HepG2 (cell line): ENCODE results near the gene NUP214. TPM values are rescaled to one million over a fixed set of nuclear protein-coding genes. Genes with fewer than 3 reads are reported as not detected.

Experiments used
- ATAC-seq: fragments of 200-7000 bp; cut with Tn5 transposase; 3 replicates; pipeline ENCODE4 v1.9.1; 2020; ENCODE audit warnings: mild to moderate bottlenecking, moderate library complexity
- BruUV-seq: library from RNA; stranded (reverse); fragments of 400-500 nt; replicated peaks from 2 replicates; lab custom pipeline; 2021; lab: Mats Ljungman, UMichigan
- CTCF ChIA-PET: fragments of 300-600 bp; formaldehyde crosslinking; extraction: SDS; loops from one replicate; lab custom pipeline; 2021; ENCODE audit warnings: low total read pairs, inconsistent platforms, low intra/inter-chr PET ratio; lab: Yijun Ruan, JAX
- POLR2A ChIA-PET: fragments of 350-600 bp; sonication (Branson Sonifier 250); formaldehyde crosslinking; loops from one replicate; lab custom pipeline; 2020; ENCODE audit warnings: antibody characterized with exemption, inconsistent platforms; lab: Yijun Ruan, JAX
- DNase-seq: peaks from one replicate; pipeline ENCODE4 v3.0.0-alpha.2; 2015; ENCODE audit warnings: low spot score
- FAIRE-seq: peaks from 3 replicates; lab custom pipeline; 2011; peaks lifted over from hg19 to GRCh38; lab: Jason Lieb, UNC
- H2AFZ ChIP-seq: one replicate; pipeline ENCODE4 v1.6.1; 2011; ENCODE audit warnings: low read length, inconsistent platforms
- H3K27ac ChIP-seq: fragments of 300-600 bp; 3 replicates; pipeline ENCODE4 v1.8.0; 2011; ENCODE audit warnings: mixed run types, mild to moderate bottlenecking, mixed read lengths, low read length, inconsistent platforms; ENCODE audit not compliant: insufficient read depth; ENCODE audit errors: extremely low read length
- H3K27me3 ChIP-seq, 2 experiments: fragments of 200-600 bp in 1 of 2; 2 replicates in 1 of 2; 3 replicates in 1 of 2; pipeline versions ENCODE4 v1.6.0 to v1.8.0; 2011; ENCODE audit warnings: low read length in 2 of 2, mild to moderate bottlenecking in 2 of 2, moderate library complexity in 2 of 2, inconsistent platforms in 1 of 2; ENCODE audit not compliant: insufficient read depth in 2 of 2, control insufficient read depth in 1 of 2
- H3K36me3 ChIP-seq, 2 experiments: fragments of 200-600 bp in 1 of 2; replicated peaks in 1 of 2; 2 replicates in 1 of 2; 3 replicates in 1 of 2; pipeline versions ENCODE4 v1.5.1 to v1.8.0; 2011; ENCODE audit warnings: low read length in 2 of 2, inconsistent platforms in 1 of 2; ENCODE audit not compliant: insufficient read depth in 2 of 2, control insufficient read depth in 1 of 2
- H3K4me1 ChIP-seq: 2 replicates; pipeline ENCODE4 v1.5.1; 2012; ENCODE audit warnings: low read length, inconsistent platforms; ENCODE audit not compliant: insufficient read depth
- H3K4me2 ChIP-seq: 2 replicates; pipeline ENCODE4 v1.6.0; 2011; ENCODE audit warnings: low read depth, low read length, inconsistent platforms
- H3K4me3 ChIP-seq, 3 experiments: fragments of 200-600 bp in 1 of 3; sonication (generic), shearing (Covaris generic) in 1 of 3; replicated peaks in 1 of 3; 2 replicates each; pipeline ENCODE4 v1.5.1; 2011 to 2016; ENCODE audit warnings: low read length in 3 of 3, inconsistent platforms in 2 of 3, low read depth in 2 of 3, mild to moderate bottlenecking in 2 of 3, control low read depth in 1 of 3, mixed read lengths in 1 of 3; ENCODE audit not compliant: insufficient read depth in 1 of 3
- H3K79me2 ChIP-seq: one replicate; pipeline ENCODE4 v1.6.1; 2011; ENCODE audit warnings: low read length, inconsistent platforms; ENCODE audit not compliant: insufficient read depth
- H3K9ac ChIP-seq: 2 replicates; pipeline ENCODE4 v1.6.0; 2011; ENCODE audit warnings: mild to moderate bottlenecking, low read depth, low read length, inconsistent platforms; ENCODE audit not compliant: insufficient read depth
- H3K9me3 ChIP-seq: 2 replicates; pipeline ENCODE4 v1.5.1; 2012; ENCODE audit warnings: mild to moderate bottlenecking, low read length
- H4K20me1 ChIP-seq: 2 replicates; pipeline ENCODE4 v1.6.0; 2011; ENCODE audit warnings: inconsistent platforms, mild to moderate bottlenecking, low read length, moderate library complexity; ENCODE audit not compliant: insufficient read depth
- ARNT2 ChIP-seq: sonication (generic); formaldehyde crosslinking; IDR thresholded peaks from 2 replicates; pipeline ENCODE4 v1.8.0; 2022; ENCODE audit warnings: mild to moderate bottlenecking, low read depth, missing genetic modification reagents, moderate library complexity
- HNF4A ChIP-seq: sonication (generic); formaldehyde crosslinking; IDR thresholded peaks from 2 replicates; pipeline ENCODE4 v1.4.0; 2020; ENCODE audit warnings: missing genetic modification reagents
- MED8 ChIP-seq: sonication (generic); formaldehyde crosslinking; IDR thresholded peaks from 2 replicates; pipeline ENCODE4 v1.8.1; 2023; ENCODE audit warnings: mild to moderate bottlenecking, missing genetic modification reagents; ENCODE audit not compliant: insufficient replicate concordance
- MLLT10 ChIP-seq: sonication (generic); formaldehyde crosslinking; IDR thresholded peaks from 2 replicates; pipeline ENCODE4 v1.4.0; 2020; ENCODE audit warnings: missing genetic modification reagents
- SOX6 ChIP-seq, 2 experiments: fragments of 450-650 bp in 1 of 2; sonication (generic) in 1 of 2; formaldehyde crosslinking in 1 of 2; IDR thresholded peaks; 2 replicates each; pipeline versions ENCODE4 v1.4.0 to v1.6.1; 2017 to 2020; ENCODE audit warnings: antibody characterized with exemption in 1 of 2, mild to moderate bottlenecking in 1 of 2, missing genetic modification reagents in 1 of 2
- TCF12 ChIP-seq, 2 experiments: fragments of 450-650 bp in 1 of 2; sonication (generic) in 1 of 2; formaldehyde crosslinking in 1 of 2; IDR thresholded peaks; 2 replicates each; pipeline versions ENCODE4 v1.6.1 to v1.8.0; 2017 to 2022; ENCODE audit warnings: antibody characterized with exemption in 1 of 2, mild to moderate bottlenecking in 1 of 2, missing genetic modification reagents in 1 of 2, moderate library complexity in 1 of 2
- ZNF256 ChIP-seq: sonication (generic); formaldehyde crosslinking; conservative IDR thresholded peaks from 2 replicates; pipeline ENCODE4 v1.4.0; 2020; ENCODE audit warnings: missing genetic modification reagents
- ZNF329 ChIP-seq: sonication (generic); formaldehyde crosslinking; IDR thresholded peaks from 2 replicates; pipeline ENCODE4 v1.9.0; 2021; ENCODE audit warnings: low read depth, mild to moderate bottlenecking, missing genetic modification reagents
- ZNF891 ChIP-seq: sonication (generic); formaldehyde crosslinking; IDR thresholded peaks from 2 replicates; pipeline ENCODE4 v1.5.0; 2020; ENCODE audit warnings: mild to moderate bottlenecking, missing genetic modification reagents
- ZSCAN31 ChIP-seq: sonication (generic); formaldehyde crosslinking; IDR thresholded peaks from 2 replicates; pipeline ENCODE4 v1.5.0; 2020; ENCODE audit warnings: low read depth, mild to moderate bottlenecking, missing genetic modification reagents
- WGBS: methylation state at CpG from one replicate; pipeline ENCODE4 v1.1.6; 2017; ENCODE audit warnings: low lambda C conversion rate; 5-methylcytosine and 5-hydroxymethylcytosine counted together
- in situ Hi-C: cut with HindIII; loops from 2 replicates; pipeline ENCODE4 v1.10.0; 2017; ENCODE audit warnings: low pct_unique_long_range_greater_than_20kb; ENCODE audit not compliant: extremely low pct_ligation_motif_present
- intact Hi-C: fragments of 100-400 bp; cut with micrococcal nuclease; formaldehyde crosslinking; loops from one replicate; pipeline ENCODE4 v1.10.0; 2022; ENCODE audit not compliant: unreplicated experiment
- polyA plus RNA-seq, 8 experiments: library from polyadenylated mRNA; depleted of rRNA in 3 of 8; stranded (reverse) in 7 of 8; unstranded in 1 of 8; fragments of >200 nt; fragmentation: Illumina TruSeq in 4 of 8; extraction: Trizol in 4 of 8; gene quantifications; 2 replicates each; pipeline versions ENCODE4 v1.2.1 to v1.2.3, GENCODE V29; 2011 to 2016; ENCODE audit warnings: low read depth in 4 of 8, missing spikeins in 1 of 8, mixed read lengths in 1 of 8; ENCODE audit not compliant: insufficient read depth in 1 of 8
- total RNA-seq, 5 experiments: library from RNA; depleted of rRNA; stranded (reverse); fragments of >200 nt; fragmentation: Illumina TruSeq; extraction: Trizol; gene quantifications; 2 replicates each; pipeline ENCODE4 v1.2.3, GENCODE V29; 2016; ENCODE audit warnings: low read depth in 1 of 5
- TF ChIP-seq, protein P1 (sequence below): sonication (generic); formaldehyde crosslinking; IDR thresholded peaks from 2 replicates; pipeline ENCODE4 v1.4.0; 2020; ENCODE audit warnings: missing genetic modification reagents, low read depth, mild to moderate bottlenecking, borderline replicate concordance
- TF ChIP-seq, protein P2 (sequence below): IDR thresholded peaks from 2 replicates; pipeline ENCODE4 v1.6.1; 2016; ENCODE audit warnings: low read depth, missing genetic modification reagents, missing compliant biosample characterization
- TF ChIP-seq, protein P3 (sequence below): IDR thresholded peaks from 2 replicates; pipeline ENCODE4 v1.6.1; 2016; ENCODE audit warnings: mild to moderate bottlenecking, missing biosample characterization, missing genetic modification reagents

NUP214 gene
- total and polyA plus RNA-seq, 2 of the 13 experiments (the other 11 are each of a cell fraction or from before 2014, with no cell fraction given), result 8.4 to 16.0 TPM

DNA sequence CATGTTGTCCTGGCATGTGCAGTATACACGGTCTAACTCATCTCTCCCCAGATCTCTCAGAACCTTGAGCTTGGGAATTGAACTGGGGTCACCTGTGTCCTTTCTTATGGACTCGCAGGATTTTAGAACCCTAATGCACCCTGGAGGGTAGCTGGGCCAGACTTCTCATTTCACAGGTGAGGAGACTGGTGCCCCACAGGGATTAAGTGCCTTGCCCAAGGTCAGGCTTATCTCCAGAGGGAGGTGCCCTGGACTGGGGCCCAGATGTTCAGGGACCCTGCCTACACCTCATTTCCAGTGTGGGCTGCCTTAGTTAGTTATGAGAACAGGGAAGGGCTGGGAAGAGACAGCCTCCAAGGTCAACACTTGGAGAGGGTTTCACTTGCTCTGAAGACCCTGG lies 4.0 kb upstream of the NUP214 start:
- Histone ChIP-seq H3K79me2 (peaks cover 9% of the 10 kb centered on the region), H2AFZ (no peak overlapping the region), H3K4me2 (peak overlapping the region; percentile 57; the same call in 1 of the 2 replicates), H3K27ac (peak overlapping the region; percentile 91), H3K27me3 (peaks cover 0 to 9% of the 10 kb centered on the region in 2 experiments; a peak in 2 of 5 replicates), H3K4me3 (no peak overlapping the region), H4K20me1 (no peaks in the 10 kb centered on the region), H3K36me3 (0 out of 5 replicates have a peak, but pooled peaks cover 1 to 5% of the 10 kb centered on the region in 2 experiments), H3K4me1 (peaks cover 44% of the 10 kb centered on the region), H3K9me3 (no peaks in the 10 kb centered on the region), H3K9ac (0 out of 2 replicates have a peak overlapping the region, but pooled peaks have one; percentile 39)
- WGBS, result 39% methylated on average over 2 of the region's 2 CpGs
- FAIRE-seq, result peak; percentile 74
- no TSS peak for BruUV-seq
- intact Hi-C loops (no loop called here), in situ Hi-C loops (no loop called here)
- no peak for DNase-seq
- POLR2A ChIA-PET, result interaction anchor here (0.6 to 1.7 kb wide), 2 partner anchors 22 to 1133 kb away, joined by 3 to 6 read pairs; no protein-coding TSS in a partner anchor
- CTCF ChIA-PET, result no interaction called here
- ATAC-seq, result no peak
- TF ChIP-seq ZNF891, result no peak
- TF ChIP-seq ARNT2 (CRISPR knock-in tag), result no peak
- no peak for TF ChIP-seq MLLT10 (CRISPR knock-in tag)
- TF ChIP-seq ZNF256 (CRISPR knock-in tag), result no peak
- TF ChIP-seq, protein P1, sequence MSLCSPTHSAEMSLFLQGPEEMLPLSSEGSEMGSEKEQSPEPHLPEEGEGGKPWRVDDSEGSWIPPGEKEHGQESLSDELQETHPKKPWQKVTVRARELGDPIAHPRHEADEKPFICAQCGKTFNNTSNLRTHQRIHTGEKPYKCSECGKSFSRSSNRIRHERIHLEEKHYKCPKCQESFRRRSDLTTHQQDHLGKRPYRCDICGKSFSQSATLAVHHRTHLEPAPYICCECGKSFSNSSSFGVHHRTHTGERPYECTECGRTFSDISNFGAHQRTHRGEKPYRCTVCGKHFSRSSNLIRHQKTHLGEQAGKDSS (CRISPR knock-in tag), result no peak
- TF ChIP-seq, protein P2, sequence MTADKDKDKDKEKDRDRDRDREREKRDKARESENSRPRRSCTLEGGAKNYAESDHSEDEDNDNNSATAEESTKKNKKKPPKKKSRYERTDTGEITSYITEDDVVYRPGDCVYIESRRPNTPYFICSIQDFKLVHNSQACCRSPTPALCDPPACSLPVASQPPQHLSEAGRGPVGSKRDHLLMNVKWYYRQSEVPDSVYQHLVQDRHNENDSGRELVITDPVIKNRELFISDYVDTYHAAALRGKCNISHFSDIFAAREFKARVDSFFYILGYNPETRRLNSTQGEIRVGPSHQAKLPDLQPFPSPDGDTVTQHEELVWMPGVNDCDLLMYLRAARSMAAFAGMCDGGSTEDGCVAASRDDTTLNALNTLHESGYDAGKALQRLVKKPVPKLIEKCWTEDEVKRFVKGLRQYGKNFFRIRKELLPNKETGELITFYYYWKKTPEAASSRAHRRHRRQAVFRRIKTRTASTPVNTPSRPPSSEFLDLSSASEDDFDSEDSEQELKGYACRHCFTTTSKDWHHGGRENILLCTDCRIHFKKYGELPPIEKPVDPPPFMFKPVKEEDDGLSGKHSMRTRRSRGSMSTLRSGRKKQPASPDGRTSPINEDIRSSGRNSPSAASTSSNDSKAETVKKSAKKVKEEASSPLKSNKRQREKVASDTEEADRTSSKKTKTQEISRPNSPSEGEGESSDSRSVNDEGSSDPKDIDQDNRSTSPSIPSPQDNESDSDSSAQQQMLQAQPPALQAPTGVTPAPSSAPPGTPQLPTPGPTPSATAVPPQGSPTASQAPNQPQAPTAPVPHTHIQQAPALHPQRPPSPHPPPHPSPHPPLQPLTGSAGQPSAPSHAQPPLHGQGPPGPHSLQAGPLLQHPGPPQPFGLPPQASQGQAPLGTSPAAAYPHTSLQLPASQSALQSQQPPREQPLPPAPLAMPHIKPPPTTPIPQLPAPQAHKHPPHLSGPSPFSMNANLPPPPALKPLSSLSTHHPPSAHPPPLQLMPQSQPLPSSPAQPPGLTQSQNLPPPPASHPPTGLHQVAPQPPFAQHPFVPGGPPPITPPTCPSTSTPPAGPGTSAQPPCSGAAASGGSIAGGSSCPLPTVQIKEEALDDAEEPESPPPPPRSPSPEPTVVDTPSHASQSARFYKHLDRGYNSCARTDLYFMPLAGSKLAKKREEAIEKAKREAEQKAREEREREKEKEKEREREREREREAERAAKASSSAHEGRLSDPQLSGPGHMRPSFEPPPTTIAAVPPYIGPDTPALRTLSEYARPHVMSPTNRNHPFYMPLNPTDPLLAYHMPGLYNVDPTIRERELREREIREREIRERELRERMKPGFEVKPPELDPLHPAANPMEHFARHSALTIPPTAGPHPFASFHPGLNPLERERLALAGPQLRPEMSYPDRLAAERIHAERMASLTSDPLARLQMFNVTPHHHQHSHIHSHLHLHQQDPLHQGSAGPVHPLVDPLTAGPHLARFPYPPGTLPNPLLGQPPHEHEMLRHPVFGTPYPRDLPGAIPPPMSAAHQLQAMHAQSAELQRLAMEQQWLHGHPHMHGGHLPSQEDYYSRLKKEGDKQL, result no peak
- TF ChIP-seq, protein P3, sequence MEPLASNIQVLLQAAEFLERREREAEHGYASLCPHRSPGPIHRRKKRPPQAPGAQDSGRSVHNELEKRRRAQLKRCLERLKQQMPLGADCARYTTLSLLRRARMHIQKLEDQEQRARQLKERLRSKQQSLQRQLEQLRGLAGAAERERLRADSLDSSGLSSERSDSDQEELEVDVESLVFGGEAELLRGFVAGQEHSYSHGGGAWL (CRISPR knock-in tag), result no peak
- TF ChIP-seq ZSCAN31 (CRISPR knock-in tag), result no peak
- TF ChIP-seq HNF4A (CRISPR knock-in tag), result peak; percentile 25; the same call in 1 of the 2 replicates
- TF ChIP-seq ZNF329 (CRISPR knock-in tag), result no peak
- no peak for TF ChIP-seq TCF12 (IDR thresholded peaks at IDR 0.05)
- no peak for TF ChIP-seq TCF12 (CRISPR knock-in tag; IDR thresholded peaks at IDR 0.05)
- TF ChIP-seq MED8 (CRISPR knock-in tag), result no peak
- no peak for TF ChIP-seq SOX6 (IDR thresholded peaks at IDR 0.05)
- TF ChIP-seq SOX6 (CRISPR knock-in tag; IDR thresholded peaks at IDR 0.05), result no peak
